Fibroblast of lung (primary cell): Measurements from ENCODE around the gene SERPIND1. TPM values are rescaled to one million over a fixed set of nuclear protein-coding genes. Genes with fewer than 3 reads are reported as not detected.

Source experiments
- DNase-seq, 2 donors: peaks; one replicate each; pipeline versions ENCODE4 v3.0.0 to v3.0.0-alpha.2; 2010; ENCODE audit warnings: low read depth in 2 of 2
- H2AFZ ChIP-seq: 2 replicates; pipeline ENCODE4 v1.5.1; 2012; ENCODE audit warnings: low read length, control low read depth, inconsistent platforms
- H3K27ac ChIP-seq: 2 replicates; pipeline ENCODE4 v1.5.1; 2011; ENCODE audit warnings: low read length, control low read depth; ENCODE audit not compliant: insufficient read depth
- H3K27me3 ChIP-seq: 2 replicates; pipeline ENCODE4 v1.5.1; 2011; ENCODE audit warnings: mild to moderate bottlenecking, low read length; ENCODE audit not compliant: control insufficient read depth, insufficient read depth
- H3K36me3 ChIP-seq: 2 replicates; pipeline ENCODE4 v1.5.1; 2011; ENCODE audit warnings: low read length; ENCODE audit not compliant: control insufficient read depth, insufficient read depth
- H3K4me1 ChIP-seq: 2 replicates; pipeline ENCODE4 v1.5.1; 2011; ENCODE audit warnings: low read length; ENCODE audit not compliant: control insufficient read depth, insufficient read depth; ENCODE audit errors: extremely low read depth
- H3K4me2 ChIP-seq: 2 replicates; pipeline ENCODE4 v1.5.1; 2011; ENCODE audit warnings: low read length, control low read depth; ENCODE audit not compliant: insufficient read depth; ENCODE audit errors: extremely low read depth
- H3K4me3 ChIP-seq, 4 experiments: fragments of 200-600 bp in 1 of 4; sonication (generic) in 1 of 4; replicated peaks in 1 of 4; 2 replicates each; pipeline ENCODE4 v1.5.1; 2011 to 2016; ENCODE audit warnings: low read length in 4 of 4, low read depth in 3 of 4, mild to moderate bottlenecking in 3 of 4, control low read depth in 2 of 4, inconsistent platforms in 1 of 4, mixed read lengths in 1 of 4; ENCODE audit not compliant: insufficient read depth in 1 of 4; ENCODE audit errors: control extremely low read depth in 1 of 4
- H3K79me2 ChIP-seq: 2 replicates; pipeline ENCODE4 v1.5.1; 2012; ENCODE audit warnings: mild to moderate bottlenecking, low read length, inconsistent platforms; ENCODE audit not compliant: control insufficient read depth, insufficient read depth
- H3K9ac ChIP-seq: 2 replicates; pipeline ENCODE4 v1.5.1; 2011; ENCODE audit warnings: mild to moderate bottlenecking, low read length, control low read depth; ENCODE audit not compliant: insufficient read depth
- H3K9me3 ChIP-seq: 2 replicates; pipeline ENCODE4 v1.5.1; 2012; ENCODE audit warnings: low read depth, low read length; ENCODE audit not compliant: control insufficient read depth, insufficient read depth
- H4K20me1 ChIP-seq: 2 replicates; pipeline ENCODE4 v1.5.1; 2011; ENCODE audit warnings: low read length; ENCODE audit not compliant: control insufficient read depth, insufficient read depth; ENCODE audit errors: extremely low read depth
- EZH2 ChIP-seq: IDR thresholded peaks from 2 replicates; pipeline ENCODE4 v1.5.1; 2012; ENCODE audit warnings: low read length, control low read depth, mild to moderate bottlenecking; ENCODE audit errors: missing control alignments
- polyA plus RNA-seq, 2 donors: library from polyadenylated mRNA; depleted of rRNA in 1 of 2; stranded (reverse) in 1 of 2; unstranded in 1 of 2; fragments of >200 nt; gene quantifications; 2 replicates each; pipeline ENCODE4 v1.2.1, GENCODE V29; 2011 to 2012; ENCODE audit warnings: missing spikeins in 1 of 2
- total RNA-seq: library from RNA; depleted of rRNA; stranded (reverse); fragments of >200 nt; gene quantifications from 2 replicates; pipeline ENCODE4 v1.2.1, GENCODE V29; 2014
- TF ChIP-seq, protein P1 (sequence below), 2 donors: IDR thresholded peaks in 1 of 2; conservative IDR thresholded peaks in 1 of 2; 1 replicate in 1 of 2; 2 replicates in 1 of 2; pipeline ENCODE4 v1.5.1; 2011 to 2012; ENCODE audit warnings: low read length in 2 of 2, control low read depth in 1 of 2, inconsistent platforms in 1 of 2, low read depth in 1 of 2, mild to moderate bottlenecking in 1 of 2

Gene SERPIND1
- total and polyA plus RNA-seq, 2 donors (not counting 1 experiment from before 2014, with no cell fraction given), result 0.03 TPM; not detected in 1

DNA sequence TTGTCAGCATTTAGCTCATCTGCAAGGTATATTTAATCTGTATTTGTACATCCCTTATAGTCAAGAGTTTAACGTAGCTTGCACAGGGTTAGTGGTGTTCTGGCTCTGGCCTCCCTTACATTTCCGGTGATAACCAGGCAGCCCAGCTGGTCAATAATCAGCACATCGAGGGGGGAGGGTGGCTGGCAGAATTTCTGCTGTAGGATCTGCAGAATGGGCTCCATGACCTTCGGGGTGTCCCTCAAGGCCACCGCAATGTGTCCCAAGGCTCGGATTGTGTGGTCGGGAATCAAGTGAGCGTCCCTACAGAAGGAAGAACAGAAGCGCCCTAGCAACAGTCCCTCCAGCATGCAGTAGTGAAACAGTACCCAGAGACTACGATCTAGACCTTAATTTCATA, 25.1 kb downstream of the SERPIND1 start:
- no peaks in the 10 kb centered on the region for H4K20me1 ChIP-seq
- H3K4me2 ChIP-seq, result no peak overlapping the region
- no peak for DNase-seq
- no peaks in the 10 kb centered on the region for H3K79me2 ChIP-seq
- H2AFZ ChIP-seq, result no peak overlapping the region
- no peak for TF ChIP-seq EZH2
- TF ChIP-seq, protein P1, sequence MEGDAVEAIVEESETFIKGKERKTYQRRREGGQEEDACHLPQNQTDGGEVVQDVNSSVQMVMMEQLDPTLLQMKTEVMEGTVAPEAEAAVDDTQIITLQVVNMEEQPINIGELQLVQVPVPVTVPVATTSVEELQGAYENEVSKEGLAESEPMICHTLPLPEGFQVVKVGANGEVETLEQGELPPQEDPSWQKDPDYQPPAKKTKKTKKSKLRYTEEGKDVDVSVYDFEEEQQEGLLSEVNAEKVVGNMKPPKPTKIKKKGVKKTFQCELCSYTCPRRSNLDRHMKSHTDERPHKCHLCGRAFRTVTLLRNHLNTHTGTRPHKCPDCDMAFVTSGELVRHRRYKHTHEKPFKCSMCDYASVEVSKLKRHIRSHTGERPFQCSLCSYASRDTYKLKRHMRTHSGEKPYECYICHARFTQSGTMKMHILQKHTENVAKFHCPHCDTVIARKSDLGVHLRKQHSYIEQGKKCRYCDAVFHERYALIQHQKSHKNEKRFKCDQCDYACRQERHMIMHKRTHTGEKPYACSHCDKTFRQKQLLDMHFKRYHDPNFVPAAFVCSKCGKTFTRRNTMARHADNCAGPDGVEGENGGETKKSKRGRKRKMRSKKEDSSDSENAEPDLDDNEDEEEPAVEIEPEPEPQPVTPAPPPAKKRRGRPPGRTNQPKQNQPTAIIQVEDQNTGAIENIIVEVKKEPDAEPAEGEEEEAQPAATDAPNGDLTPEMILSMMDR (conservative IDR thresholded peaks at IDR 0.05 in 1 of 2, IDR thresholded peaks at IDR 0.05 in 1 of 2; ENCODE audit: low read depth in 1 of 2, low read length in 2 of 2), result no peak
- H3K9me3 ChIP-seq, result no peaks in the 10 kb centered on the region
- peaks cover 20% of the 10 kb centered on the region for H3K36me3 ChIP-seq
- H3K9ac ChIP-seq, result no peak overlapping the region
- no peaks in the 10 kb centered on the region for H3K4me1 ChIP-seq
- no peaks in the 10 kb centered on the region for H3K27me3 ChIP-seq
- H3K4me3 ChIP-seq, result no peak overlapping the region
- no peak overlapping the region for H3K27ac ChIP-seq

GRCh38 chr22:20799449-20799848, 25.5 kb downstream of the SERPIND1 start:
- Histone ChIP-seq H4K20me1 (no peaks in the 10 kb centered on the region), H3K79me2 (no peaks in the 10 kb centered on the region), H3K9ac (no peak overlapping the region), H3K4me1 (no peaks in the 10 kb centered on the region), H3K36me3 (peaks cover 20% of the 10 kb centered on the region), H3K4me3 (no peak overlapping the region), H3K27me3 (no peaks in the 10 kb centered on the region), H3K4me2 (no peak overlapping the region), H3K9me3 (no peaks in the 10 kb centered on the region), H3K27ac (no peak overlapping the region), H2AFZ (no peak overlapping the region)
- no peak for DNase-seq
- TF ChIP-seq, protein P1 (conservative IDR thresholded peaks at IDR 0.05 in 1 of 2, IDR thresholded peaks at IDR 0.05 in 1 of 2; ENCODE audit: low read depth in 1 of 2, low read length in 2 of 2), result no peak
- TF ChIP-seq EZH2, result no peak

DNA sequence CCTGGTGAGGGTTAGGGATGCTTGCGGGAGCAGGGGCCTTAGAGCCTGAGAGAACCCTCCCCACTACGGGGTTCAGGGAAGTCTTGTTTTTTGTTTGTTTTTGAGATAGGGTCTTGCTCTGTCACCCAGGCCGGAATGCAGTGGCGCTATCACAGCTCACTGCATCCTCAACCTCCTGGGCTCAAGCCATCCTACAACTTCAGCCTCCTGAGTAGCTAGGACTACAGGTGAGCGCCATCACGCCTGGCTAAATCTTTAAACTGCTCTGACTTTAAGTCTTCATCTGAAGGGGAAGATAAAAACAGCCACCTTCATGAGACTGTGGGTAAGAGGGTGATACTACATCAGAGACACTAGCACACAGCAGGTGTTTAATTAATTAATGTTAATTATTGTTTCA, 28.5 kb downstream of the SERPIND1 start:
- Histone ChIP-seq H3K4me2 (no peak overlapping the region), H3K9me3 (no peaks in the 10 kb centered on the region), H3K27me3 (no peaks in the 10 kb centered on the region), H3K27ac (no peak overlapping the region), H3K4me3 (no peak overlapping the region), H3K36me3 (peaks cover 25% of the 10 kb centered on the region), H3K9ac (no peak overlapping the region), H3K4me1 (peaks cover 10% of the 10 kb centered on the region), H3K79me2 (no peaks in the 10 kb centered on the region), H2AFZ (no peak overlapping the region), H4K20me1 (no peaks in the 10 kb centered on the region)
- no peak for TF ChIP-seq EZH2
- TF ChIP-seq, protein P1 (conservative IDR thresholded peaks at IDR 0.05 in 1 of 2, IDR thresholded peaks at IDR 0.05 in 1 of 2; ENCODE audit: low read depth in 1 of 2, low read length in 2 of 2), result no peak
- DNase-seq, result no peak
